Activated naive CD8-positive, alpha-beta T cell treated with anti-CD3 and anti-CD28 coated beads for 36 hours (primary cell): ENCODE results near the gene SMARCD1. TPM values are rescaled to one million over a fixed set of nuclear protein-coding genes. Genes with fewer than 3 reads are reported as not detected.

Source experiments
- DNase-seq: peaks from one replicate; pipeline ENCODE4 v3.0.0; 2021
- H3K27ac Mint-ChIP-seq: one replicate; pipeline ENCODE4 v1.8.0; 2022; ENCODE audit warnings: mild to moderate bottlenecking, moderate library complexity, mixed read lengths
- H3K27me3 Mint-ChIP-seq: one replicate; pipeline ENCODE4 v1.8.0; 2022; ENCODE audit warnings: mild to moderate bottlenecking, mixed read lengths
- H3K36me3 Mint-ChIP-seq: one replicate; pipeline ENCODE4 v1.8.0; 2021; ENCODE audit warnings: mild to moderate bottlenecking, mixed read lengths
- H3K4me1 Mint-ChIP-seq: one replicate; pipeline ENCODE4 v1.8.0; 2021; ENCODE audit warnings: mixed read lengths
- H3K4me3 Mint-ChIP-seq: one replicate; pipeline ENCODE4 v1.8.0; 2022; ENCODE audit warnings: mild to moderate bottlenecking, moderate library complexity, mixed read lengths
- H3K9me3 Mint-ChIP-seq: one replicate; pipeline ENCODE4 v1.8.0; 2022; ENCODE audit warnings: mixed read lengths
- total RNA-seq, 2 experiments: library from RNA; stranded (reverse); gene quantifications; one replicate each; pipeline ENCODE4 v1.2.3, GENCODE V29; 2021

Gene SMARCD1
- total RNA-seq, 2 experiments from 2014 or later: 65.8 to 74.8 TPM

- DNase-seq: no peak
- no peak overlapping the region for H3K27ac Mint-ChIP-seq
- H3K27me3 Mint-ChIP-seq: no peaks in the 10 kb centered on the region
- H3K4me3 Mint-ChIP-seq: no peak overlapping the region
- peaks cover 28% of the 10 kb centered on the region for H3K4me1 Mint-ChIP-seq
- H3K9me3 Mint-ChIP-seq: no peaks in the 10 kb centered on the region
- peaks cover 5% of the 10 kb centered on the region for H3K36me3 Mint-ChIP-seq
Measured at GRCh38 chr12:50062728-50063460, 22.2 kb upstream of the SMARCD1 start.

- peaks cover 9% of the 10 kb centered on the region for H3K4me1 Mint-ChIP-seq
- no peaks in the 10 kb centered on the region for H3K27me3 Mint-ChIP-seq
- no peak for DNase-seq
- no peak overlapping the region for H3K27ac Mint-ChIP-seq
- H3K4me3 Mint-ChIP-seq: no peak overlapping the region
- H3K36me3 Mint-ChIP-seq: peaks cover 5% of the 10 kb centered on the region
- H3K9me3 Mint-ChIP-seq: no peaks in the 10 kb centered on the region
Measured at GRCh38 chr12:50065726-50066310, 19.3 kb upstream of the SMARCD1 start.

GRCh38 chr12:50066402-50066801 lies 18.7 kb upstream of the SMARCD1 start:
- H3K27me3 Mint-ChIP-seq: no peaks in the 10 kb centered on the region
- no peak overlapping the region for H3K27ac Mint-ChIP-seq
- H3K9me3 Mint-ChIP-seq: no peaks in the 10 kb centered on the region
- no peak for DNase-seq
- H3K36me3 Mint-ChIP-seq: peaks cover under 1% of the 10 kb centered on the region
- no peak overlapping the region for H3K4me3 Mint-ChIP-seq
- peaks cover 8% of the 10 kb centered on the region for H3K4me1 Mint-ChIP-seq

GRCh38 chr12:50069069-50069468 lies 16.1 kb upstream of the SMARCD1 start:
- no peaks in the 10 kb centered on the region for H3K9me3 Mint-ChIP-seq
- H3K4me3 Mint-ChIP-seq: no peak overlapping the region
- H3K4me1 Mint-ChIP-seq: peaks cover 8% of the 10 kb centered on the region
- no peaks in the 10 kb centered on the region for H3K36me3 Mint-ChIP-seq
- DNase-seq: no peak
- no peaks in the 10 kb centered on the region for H3K27me3 Mint-ChIP-seq
- H3K27ac Mint-ChIP-seq: no peak overlapping the region

DNA sequence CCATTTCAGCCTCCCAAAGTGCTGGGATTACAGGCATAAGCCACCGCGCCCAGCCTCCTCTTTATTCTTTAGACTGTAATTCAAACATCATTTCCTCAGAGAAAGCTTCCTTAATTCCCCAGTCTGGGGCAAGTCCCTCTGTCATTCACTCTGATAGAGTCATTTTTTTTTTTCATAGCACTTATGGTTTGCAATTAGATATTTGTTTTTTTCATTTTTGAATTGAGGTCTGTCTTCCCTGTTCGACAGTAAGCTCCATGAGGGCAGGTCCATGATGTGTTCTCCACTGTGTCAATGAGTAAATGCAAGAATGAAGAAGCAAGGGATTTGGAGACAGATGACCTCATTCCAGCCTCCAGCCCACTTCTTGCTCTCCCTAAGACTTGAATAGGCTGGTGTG lies 15.6 kb upstream of the SMARCD1 start:
- Mint-ChIP-seq H3K9me3 (no peaks in the 10 kb centered on the region), H3K27ac (no peak overlapping the region), H3K4me1 (peaks cover 8% of the 10 kb centered on the region), H3K36me3 (no peaks in the 10 kb centered on the region), H3K4me3 (no peak overlapping the region), H3K27me3 (no peaks in the 10 kb centered on the region)
- no peak for DNase-seq

DNA sequence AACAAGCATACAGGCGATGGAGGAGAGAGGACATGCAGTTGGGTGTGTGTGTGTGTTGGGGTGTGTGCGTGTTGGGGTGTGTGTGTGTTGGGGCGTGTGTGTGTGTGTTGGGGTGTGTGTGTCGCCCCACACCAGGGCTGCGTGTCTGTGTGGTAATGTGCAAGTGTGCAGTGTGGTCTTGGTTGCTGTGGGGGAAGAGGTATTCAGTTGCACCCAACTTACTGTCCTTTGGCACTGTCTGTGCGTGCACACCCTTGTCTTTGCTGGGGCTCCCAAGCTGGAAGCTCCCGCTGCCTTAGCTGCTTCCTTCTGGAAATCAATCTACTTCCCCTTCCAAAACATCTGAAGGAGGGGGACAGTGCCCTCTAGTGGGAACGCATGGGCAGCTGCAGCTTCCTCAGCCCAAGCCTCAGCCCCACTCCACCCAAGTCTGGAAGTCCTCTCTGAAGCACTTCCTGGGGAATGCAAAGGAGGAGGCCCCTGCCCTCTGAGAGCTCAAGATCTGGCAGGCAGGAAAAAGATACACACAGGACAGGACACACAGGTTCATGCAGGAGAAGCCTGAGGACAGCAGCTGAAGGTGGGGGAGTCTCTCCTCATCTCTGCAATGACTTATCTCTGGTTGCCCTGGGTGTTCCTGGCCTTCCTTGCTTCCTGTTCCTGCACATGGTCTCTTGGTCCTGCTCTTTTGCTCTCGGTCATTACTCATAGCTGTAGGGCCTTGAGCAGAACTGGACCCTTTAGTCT lies 14.7 kb upstream of the SMARCD1 start:
- H3K9me3 Mint-ChIP-seq: no peaks in the 10 kb centered on the region
- DNase-seq: peak; percentile 60
- no peak overlapping the region for H3K27ac Mint-ChIP-seq
- no peak overlapping the region for H3K4me3 Mint-ChIP-seq
- no peaks in the 10 kb centered on the region for H3K27me3 Mint-ChIP-seq
- H3K36me3 Mint-ChIP-seq: no peaks in the 10 kb centered on the region
- peaks cover 11% of the 10 kb centered on the region for H3K4me1 Mint-ChIP-seq

DNA sequence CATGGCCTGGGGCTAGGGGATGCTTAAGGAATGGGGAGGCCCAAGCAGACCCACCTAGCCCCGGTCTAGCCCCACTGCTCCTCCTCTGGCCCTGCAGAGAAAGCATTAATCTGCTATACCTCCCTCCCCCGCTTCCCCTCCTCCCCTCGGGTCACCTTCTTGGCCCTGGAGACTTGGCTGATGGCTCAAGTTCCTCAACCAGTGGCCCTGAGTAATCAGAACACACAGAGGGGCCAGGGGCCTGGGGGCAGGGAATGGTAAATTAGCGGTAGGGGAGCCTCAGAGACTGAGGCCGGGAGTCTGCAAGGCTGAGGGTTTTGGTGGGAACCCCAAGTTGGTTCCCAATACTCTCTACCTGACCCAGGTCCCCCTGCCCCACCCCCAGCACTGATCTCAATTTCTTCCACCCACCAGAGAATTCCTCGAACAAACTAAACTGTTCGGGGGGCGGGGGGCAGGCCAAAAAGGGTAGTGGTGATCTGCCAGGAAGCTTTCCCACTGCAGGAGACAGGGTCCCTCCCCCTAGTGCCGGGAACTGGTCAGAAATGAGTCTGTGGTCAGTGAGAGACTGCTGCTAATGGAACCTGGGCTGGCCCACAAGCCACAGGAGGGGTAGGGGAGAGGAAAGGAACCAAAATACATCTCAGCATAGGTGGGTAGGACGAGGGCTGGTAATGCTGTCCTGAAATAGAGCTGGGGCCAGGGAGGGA lies 12.8 kb upstream of the SMARCD1 start:
- Mint-ChIP-seq H3K4me1 (peaks cover 11% of the 10 kb centered on the region), H3K27ac (no peak overlapping the region), H3K36me3 (no peaks in the 10 kb centered on the region), H3K27me3 (no peaks in the 10 kb centered on the region), H3K9me3 (no peaks in the 10 kb centered on the region), H3K4me3 (no peak overlapping the region)
- DNase-seq: no peak

- no peaks in the 10 kb centered on the region for H3K9me3 Mint-ChIP-seq
Measured at GRCh38 chr12:50073206-50073605, 11.9 kb upstream of the SMARCD1 start.

DNA sequence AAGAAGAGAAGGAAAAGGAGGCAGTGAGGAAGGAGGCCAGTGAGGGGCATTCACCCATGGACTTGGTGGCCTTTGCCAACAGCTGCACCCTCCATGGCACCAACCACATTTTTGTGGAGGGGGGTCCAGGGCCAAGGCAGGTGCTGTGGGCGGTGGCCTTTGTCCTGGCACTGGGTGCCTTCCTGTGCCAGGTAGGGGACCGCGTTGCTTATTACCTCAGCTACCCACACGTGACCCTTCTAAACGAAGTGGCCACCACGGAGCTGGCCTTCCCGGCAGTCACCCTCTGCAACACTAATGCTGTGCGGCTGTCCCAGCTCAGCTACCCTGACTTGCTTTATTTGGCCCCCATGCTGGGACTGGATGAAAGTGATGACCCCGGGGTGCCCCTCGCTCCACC lies 11.4 kb upstream of the SMARCD1 start:
- Mint-ChIP-seq H3K36me3 (peaks cover 3% of the 10 kb centered on the region), H3K27me3 (no peaks in the 10 kb centered on the region), H3K27ac (no peak overlapping the region), H3K4me1 (peaks cover 11% of the 10 kb centered on the region), H3K4me3 (no peak overlapping the region), H3K9me3 (no peaks in the 10 kb centered on the region)
- no peak for DNase-seq

More at GRCh38 chr12:50073206-50073605, 11.9 kb upstream of the SMARCD1 start:
- no peak overlapping the region for H3K4me3 Mint-ChIP-seq
- no peak overlapping the region for H3K27ac Mint-ChIP-seq
- H3K36me3 Mint-ChIP-seq: no peaks in the 10 kb centered on the region
- no peak for DNase-seq
- no peaks in the 10 kb centered on the region for H3K27me3 Mint-ChIP-seq
- H3K4me1 Mint-ChIP-seq: peaks cover 11% of the 10 kb centered on the region

GRCh38 chr12:50074936-50075807 lies 10.0 kb upstream of the SMARCD1 start:
- H3K27ac Mint-ChIP-seq: peak overlapping the region; percentile 34

DNA sequence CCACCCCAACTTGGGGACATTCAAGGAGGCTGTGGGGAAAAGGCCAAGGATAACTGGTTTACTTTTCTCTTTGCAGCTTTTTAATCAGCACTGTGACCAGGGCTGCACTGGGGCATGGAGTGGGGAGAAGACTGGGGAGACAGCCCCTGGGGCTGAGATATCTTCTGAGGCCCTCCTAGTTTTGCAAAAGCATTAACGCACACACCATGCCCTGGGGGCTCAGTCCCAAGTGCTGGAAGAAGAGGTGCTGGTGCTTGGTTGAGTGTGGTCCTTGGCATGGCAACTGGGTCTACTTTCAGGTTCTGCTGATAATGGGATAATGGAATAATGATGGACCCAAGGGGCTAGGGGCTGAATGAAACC lies 9.4 kb upstream of the SMARCD1 start:
- Mint-ChIP-seq H3K4me1 (peaks cover 4% of the 10 kb centered on the region), H3K27me3 (no peaks in the 10 kb centered on the region), H3K36me3 (peaks cover 4% of the 10 kb centered on the region), H3K27ac (no peak overlapping the region), H3K4me3 (no peak overlapping the region), H3K9me3 (no peaks in the 10 kb centered on the region)
- DNase-seq: no peak

More at GRCh38 chr12:50074936-50075807, 10.0 kb upstream of the SMARCD1 start:
- Mint-ChIP-seq H3K9me3 (no peaks in the 10 kb centered on the region), H3K27me3 (no peaks in the 10 kb centered on the region), H3K4me1 (peaks cover 11% of the 10 kb centered on the region), H3K4me3 (no peak overlapping the region), H3K36me3 (peaks cover 4% of the 10 kb centered on the region)
- peak; percentile 77 for DNase-seq

DNA sequence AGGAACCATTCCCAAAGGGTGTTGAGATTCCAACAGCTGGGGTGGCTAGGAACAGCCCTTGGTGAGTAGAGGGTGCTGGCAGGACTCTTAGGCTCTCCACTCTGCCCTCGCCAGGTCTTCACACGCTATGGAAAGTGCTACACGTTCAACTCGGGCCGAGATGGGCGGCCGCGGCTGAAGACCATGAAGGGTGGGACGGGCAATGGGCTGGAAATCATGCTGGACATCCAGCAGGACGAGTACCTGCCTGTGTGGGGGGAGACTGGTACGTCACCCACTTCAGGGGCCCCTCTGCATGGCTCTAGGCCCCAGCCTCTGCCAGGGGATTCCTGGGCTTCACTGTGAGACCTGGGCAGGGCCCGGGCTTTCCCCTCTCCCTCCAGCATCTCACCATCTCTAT lies 8.0 kb upstream of the SMARCD1 start:
- Mint-ChIP-seq H3K36me3 (peaks cover 4% of the 10 kb centered on the region), H3K9me3 (no peaks in the 10 kb centered on the region), H3K4me1 (peaks cover 4% of the 10 kb centered on the region), H3K27me3 (no peaks in the 10 kb centered on the region), H3K4me3 (no peak overlapping the region), H3K27ac (no peak overlapping the region)
- no peak for DNase-seq

GRCh38 chr12:50078281-50078680 lies 6.9 kb upstream of the SMARCD1 start:
- no peaks in the 10 kb centered on the region for H3K27me3 Mint-ChIP-seq
- H3K9me3 Mint-ChIP-seq: no peaks in the 10 kb centered on the region
- no peak overlapping the region for H3K4me3 Mint-ChIP-seq
- peaks cover 7% of the 10 kb centered on the region for H3K4me1 Mint-ChIP-seq
- H3K36me3 Mint-ChIP-seq: peaks cover 4% of the 10 kb centered on the region
- no peak overlapping the region for H3K27ac Mint-ChIP-seq
- no peak for DNase-seq

DNA sequence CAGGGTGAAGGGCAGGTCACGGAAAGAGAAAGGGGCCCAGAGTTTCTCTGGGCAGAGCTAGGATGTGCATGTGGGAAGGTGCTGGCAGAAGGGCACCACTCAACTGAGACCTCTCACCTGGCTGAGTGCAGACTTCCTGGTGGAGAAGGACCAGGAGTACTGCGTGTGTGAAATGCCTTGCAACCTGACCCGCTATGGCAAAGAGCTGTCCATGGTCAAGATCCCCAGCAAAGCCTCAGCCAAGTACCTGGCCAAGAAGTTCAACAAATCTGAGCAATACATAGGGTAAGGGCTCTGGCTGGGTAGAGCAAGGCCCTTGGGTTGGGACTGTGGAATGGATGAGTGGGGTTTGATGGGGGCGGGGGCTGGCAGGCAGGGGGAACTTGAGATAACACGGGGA lies 5.4 kb upstream of the SMARCD1 start:
- H3K4me3 Mint-ChIP-seq: no peak overlapping the region
- no peaks in the 10 kb centered on the region for H3K9me3 Mint-ChIP-seq
- no peaks in the 10 kb centered on the region for H3K27me3 Mint-ChIP-seq
- peaks cover 11% of the 10 kb centered on the region for H3K4me1 Mint-ChIP-seq
- no peak for DNase-seq
- H3K27ac Mint-ChIP-seq: no peak overlapping the region
- peaks cover 6% of the 10 kb centered on the region for H3K36me3 Mint-ChIP-seq
